Cerebellar cortex (tissue), 1 donor: Measurements from ENCODE around the gene SNTG2.
"Not testable (repeated sequence)": the region's sequence is repeated elsewhere in the genome, so short reads cannot be mapped to it uniquely, and the experiment has no call there.

Experiments used
- DNase-seq: peaks from one replicate; pipeline ENCODE4 v3.0.0-alpha.2; 2015; ENCODE audit warnings: low spot score

The SNTG2 gene

DNA sequence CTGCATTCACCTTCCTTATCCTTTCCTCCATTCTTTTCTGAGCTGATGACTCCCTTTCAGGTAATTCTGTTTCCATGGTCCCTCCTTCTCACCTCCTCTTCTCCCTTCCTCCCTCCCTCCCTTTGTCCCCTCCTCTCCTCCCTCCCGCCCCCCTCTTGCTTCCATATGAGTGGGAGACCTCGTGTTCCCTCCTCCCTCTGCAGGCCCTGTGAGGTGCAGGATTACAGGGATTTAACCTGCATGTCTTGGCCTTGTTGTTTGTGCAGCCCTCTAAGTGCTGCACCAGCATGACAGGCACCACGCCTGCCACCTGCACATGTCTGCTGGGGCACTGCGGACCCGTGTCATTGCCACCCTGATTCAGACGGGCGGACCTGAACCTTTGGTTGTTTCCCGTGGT lies 103.1 kb downstream of the SNTG2 start:
- no peak for DNase-seq

DNA sequence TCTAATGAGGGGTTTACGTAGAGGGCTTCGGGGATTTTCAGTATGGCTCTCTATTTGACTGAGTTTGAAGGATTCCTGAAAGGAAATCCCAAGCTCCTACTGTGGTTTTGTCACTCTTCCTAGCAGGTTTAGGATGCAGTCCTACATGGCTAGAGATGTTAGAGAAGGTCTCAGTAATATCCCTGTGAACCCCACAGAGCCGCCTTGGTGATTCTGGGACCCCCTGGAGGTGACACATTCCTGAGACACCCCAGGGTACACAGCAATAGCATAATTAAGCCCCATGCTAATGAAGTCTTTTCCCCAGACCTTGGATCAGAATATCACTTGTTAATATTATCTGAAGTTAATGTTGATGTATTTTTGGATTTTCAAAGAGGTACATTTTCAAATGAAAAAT lies 103.8 kb downstream of the SNTG2 start:
- DNase-seq = no peak

DNA sequence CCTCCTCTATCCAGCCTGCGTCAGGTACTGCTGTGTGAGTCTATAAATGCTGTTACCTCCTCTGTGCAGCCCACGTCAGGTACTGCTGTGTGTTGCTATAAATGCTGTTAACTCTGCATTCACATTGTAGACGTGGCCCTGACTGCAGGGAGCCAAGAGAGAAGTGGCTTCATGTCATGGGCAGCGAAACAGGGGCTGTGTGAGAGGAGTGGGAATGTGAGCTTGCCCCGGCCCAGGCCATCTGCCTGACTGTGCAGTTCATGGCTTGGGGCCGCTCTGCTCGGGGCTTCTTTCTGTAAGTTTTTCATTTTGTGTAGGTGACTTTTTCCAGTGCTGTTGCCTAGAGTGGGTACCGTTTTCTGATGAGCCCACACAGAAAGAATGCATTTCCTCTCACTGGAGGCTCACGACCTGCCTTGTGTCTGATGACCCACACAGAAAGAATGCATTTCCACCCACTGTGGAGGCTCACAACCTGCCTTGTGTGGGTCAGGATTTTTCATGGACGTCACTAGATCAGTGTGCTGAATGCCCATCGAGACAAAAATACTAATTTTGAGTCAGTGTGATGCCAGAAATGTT lies 104.5 kb downstream of the SNTG2 start:
- no peak for DNase-seq

DNA sequence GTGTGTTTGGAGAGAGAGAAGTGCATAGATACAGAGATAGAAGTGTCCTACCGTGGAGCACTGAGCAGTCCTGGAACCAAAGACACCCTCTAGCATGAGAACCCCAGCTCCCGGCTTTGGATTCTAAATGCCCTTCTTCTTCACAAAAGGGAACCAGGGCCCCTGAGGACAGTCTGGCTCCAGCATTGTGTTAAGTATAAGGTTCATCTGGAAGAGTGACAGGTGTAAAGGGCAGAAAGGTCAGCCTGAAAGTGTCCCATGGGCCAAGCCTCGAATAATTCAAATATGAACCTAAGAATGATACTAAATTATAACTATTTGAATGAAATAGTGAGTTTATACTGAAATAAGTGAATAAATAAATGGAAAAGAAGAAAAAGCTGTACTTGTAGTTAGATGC lies 109.7 kb downstream of the SNTG2 start:
- no peak for DNase-seq

DNA sequence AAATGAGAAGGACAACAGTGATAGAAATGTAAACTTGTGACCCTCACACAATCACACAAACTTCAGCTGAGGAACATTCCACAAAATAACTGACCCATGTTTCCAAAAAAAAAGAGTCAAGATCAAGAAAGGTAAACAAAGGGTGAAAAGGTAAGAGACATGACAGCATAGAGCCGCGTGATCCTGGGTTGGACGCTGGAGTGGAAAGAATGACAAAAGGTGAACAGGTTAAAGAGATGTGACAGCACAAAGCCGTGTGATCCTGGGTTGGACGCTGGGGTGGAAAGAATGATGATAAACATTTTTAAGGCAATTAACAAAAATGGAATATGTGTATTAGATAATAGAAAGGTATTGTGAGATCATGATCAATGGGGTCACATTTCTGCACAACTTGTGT lies 110.3 kb downstream of the SNTG2 start:
- DNase-seq = no peak

DNA sequence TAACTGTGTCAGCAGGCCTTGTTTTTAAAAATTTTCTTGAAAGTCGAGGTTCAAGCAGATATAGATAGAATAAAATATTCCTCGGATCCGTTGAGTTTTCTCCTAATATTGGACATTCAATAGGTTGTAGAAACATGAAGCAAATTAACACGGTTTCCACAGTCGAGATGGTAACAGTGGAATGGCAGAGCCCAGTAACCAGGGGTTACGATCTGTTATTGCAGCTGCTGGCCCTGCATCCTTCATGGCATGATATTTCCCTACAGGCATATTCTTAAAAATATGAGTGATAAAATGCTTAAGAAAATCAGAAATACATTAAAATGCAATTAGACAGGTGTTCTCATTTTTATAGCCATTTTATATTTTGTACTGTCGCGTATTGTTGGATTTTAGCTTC lies 117.6 kb downstream of the SNTG2 start:
- DNase-seq = no peak

DNA sequence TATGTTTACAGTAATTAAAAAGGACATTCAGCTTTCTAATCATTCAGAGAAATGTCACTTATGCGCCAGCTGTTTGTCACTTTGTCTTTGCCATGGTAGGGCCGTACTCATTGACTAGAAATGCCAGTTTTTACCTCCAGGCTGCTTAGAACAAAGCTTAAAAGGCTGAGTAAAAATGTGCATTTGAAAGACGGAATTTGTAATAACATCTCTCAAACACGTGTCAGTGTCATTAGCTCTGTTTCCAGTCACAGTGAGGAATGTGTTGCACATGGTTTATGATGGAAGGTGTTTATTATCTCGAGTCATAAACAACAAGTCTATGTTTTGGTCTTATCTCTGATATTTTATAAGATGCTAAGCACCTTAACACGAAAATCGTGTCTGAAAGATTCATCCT lies 118.2 kb downstream of the SNTG2 start:
- no peak for DNase-seq

DNA sequence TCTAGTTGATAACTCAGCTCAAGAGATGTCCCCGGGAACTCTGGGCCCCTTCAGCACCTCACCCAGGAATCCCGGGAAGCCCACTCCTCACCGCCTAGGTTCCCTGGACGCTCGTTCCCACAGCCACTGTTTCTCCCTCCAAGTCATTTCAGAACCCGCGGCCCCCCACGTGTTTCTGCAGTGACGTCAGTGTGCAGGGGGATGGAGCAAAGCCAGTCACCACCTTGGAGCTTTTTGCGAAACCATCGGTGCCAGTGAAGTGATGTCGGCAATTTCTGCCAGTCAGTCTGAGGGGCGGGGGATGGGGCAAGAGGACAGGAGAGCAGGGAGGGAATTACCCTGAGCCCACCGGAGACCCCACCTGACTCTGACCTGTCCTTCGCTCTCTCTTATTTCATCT lies 119.2 kb downstream of the SNTG2 start:
- DNase-seq = no peak

DNA sequence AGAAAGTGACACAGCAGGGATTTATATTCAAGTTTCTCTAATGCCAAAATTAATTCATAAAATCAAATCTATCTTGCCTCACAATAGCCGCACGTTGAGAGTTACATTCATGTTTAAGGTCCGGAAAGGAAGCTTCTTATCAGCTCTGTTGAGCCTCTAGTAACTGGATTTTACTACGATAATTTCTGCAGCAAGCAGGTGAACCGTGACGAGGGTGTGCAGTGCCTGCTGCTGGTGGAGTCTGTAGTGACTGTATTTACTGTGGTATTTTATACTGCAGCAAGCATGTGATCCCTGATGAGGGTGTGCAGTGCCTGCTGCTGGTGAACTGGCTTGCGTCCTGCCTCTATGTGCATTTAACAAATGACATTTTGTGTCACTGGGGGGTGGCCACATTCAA lies 120.0 kb downstream of the SNTG2 start:
- DNase-seq = no peak

DNA sequence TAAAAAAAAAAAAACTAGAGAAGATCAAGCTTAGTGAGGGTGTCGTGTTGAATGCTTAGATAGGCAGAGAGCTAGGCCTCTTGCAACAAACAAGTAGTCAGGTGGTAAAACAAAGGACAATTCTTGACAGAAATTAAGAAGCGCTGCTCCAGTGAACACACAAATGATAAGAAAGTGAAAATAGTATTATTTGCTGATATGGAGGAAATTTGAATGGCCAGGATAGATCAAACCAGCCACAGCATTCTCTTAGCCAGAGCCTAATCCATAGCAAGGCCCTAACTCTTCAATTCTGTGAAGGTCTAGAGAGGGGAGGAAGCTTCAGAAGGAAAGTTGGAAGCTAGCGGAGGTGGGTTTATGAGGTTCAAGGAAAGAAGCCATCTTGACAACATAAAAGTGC lies 121.0 kb downstream of the SNTG2 start:
- no peak for DNase-seq

DNA sequence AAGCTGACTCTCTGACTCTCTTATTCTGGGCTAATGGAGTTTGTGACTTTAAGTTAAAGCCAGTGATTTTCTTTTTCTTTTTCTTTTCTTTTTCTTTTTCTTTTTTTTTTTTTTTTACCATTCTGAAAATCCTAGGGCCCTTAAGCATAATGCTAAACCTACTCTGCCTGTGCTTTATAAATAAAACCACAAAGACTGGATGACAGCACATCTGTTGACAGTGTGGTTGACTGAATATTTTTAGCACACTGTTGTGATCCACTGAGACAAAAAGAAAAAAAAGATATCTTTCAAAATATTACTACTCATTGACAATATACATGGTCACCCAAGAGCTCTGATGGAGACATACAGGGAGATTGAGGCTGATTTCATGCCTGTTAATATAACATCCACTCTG lies 121.6 kb downstream of the SNTG2 start:
- no peak for DNase-seq

DNA sequence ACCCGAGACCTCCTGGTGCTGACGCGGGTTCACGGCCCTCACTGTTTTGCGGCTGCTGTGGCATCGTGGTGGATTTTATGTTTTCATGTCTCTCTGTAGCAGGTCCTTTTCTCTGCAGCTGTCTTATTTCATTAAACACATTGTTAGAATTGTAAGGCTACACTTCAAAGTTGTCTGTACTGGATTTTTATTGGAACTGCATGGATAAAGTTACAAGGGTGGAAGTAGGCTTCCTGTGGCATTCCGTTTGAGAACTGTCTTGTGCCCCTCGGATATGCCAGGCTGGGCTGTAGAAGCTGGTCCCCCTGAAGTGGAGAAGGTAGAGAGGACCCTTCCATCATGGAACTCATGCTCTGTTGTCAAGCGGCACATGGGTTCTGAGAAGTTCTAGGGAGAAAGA lies 127.3 kb downstream of the SNTG2 start:
- DNase-seq = no peak

DNA sequence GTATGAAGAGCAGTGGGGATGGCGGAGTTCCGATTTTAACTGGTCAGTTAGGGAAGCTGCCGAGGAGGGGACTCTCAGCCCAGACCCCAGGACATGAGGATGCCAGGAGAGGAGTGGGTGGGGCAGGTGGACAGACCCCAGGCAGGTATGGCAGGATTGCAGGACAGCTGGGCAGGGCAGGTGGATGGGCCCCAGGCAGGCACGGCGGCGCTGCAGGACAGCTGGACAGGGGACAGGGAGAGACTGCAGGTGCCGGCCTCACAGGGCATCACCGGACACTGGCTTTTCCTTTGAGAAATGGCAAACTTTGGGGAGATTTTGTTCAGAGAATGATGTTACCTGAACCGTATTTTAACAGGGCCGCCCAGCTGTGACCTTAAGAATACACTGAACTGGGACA lies 127.7 kb downstream of the SNTG2 start:
- DNase-seq = no peak

DNA sequence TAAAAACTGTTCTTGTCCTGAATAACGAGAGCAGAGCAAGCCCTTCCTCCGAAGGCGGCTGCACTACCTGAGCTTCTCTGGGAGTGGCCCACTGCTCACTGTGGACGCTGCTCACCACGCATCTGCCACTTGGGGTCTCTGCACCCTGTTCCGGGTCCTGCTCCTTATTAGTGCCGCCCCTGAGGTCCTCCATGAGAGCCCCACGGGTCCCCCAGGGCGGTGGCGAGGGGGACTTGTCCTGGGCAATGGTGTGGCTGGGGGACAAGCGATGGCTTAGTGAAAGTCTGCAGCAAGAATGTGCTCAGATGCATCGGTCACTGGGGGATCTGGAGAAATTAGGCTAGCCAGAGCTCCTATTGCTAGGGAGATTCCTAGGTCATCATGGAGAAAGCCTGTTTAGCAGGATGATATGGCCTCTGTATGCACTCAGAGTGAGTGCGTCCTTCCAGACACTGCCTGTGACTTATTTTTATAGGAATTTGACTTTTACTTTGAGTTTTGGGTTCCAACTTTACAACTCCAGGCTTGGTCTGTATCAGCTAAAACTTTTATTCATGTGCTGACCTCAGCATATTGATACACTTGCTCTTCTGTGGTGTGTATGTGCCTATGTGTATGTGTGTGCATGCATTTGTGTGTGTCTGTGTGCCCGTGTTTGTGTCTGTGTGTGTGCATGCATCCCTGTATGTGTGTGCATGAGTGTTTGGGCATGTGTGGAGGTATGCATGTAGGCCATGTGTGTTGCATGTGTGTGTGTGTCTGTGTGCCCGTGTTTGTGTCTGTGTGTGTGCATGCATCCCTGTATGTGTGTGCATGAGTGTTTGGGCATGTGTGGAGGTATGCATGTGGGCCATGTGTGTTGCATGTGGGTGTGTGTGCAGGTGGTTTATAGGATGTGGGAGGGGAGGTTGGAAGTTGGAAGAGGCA lies 129.5 kb downstream of the SNTG2 start:
- no peak for DNase-seq

DNA sequence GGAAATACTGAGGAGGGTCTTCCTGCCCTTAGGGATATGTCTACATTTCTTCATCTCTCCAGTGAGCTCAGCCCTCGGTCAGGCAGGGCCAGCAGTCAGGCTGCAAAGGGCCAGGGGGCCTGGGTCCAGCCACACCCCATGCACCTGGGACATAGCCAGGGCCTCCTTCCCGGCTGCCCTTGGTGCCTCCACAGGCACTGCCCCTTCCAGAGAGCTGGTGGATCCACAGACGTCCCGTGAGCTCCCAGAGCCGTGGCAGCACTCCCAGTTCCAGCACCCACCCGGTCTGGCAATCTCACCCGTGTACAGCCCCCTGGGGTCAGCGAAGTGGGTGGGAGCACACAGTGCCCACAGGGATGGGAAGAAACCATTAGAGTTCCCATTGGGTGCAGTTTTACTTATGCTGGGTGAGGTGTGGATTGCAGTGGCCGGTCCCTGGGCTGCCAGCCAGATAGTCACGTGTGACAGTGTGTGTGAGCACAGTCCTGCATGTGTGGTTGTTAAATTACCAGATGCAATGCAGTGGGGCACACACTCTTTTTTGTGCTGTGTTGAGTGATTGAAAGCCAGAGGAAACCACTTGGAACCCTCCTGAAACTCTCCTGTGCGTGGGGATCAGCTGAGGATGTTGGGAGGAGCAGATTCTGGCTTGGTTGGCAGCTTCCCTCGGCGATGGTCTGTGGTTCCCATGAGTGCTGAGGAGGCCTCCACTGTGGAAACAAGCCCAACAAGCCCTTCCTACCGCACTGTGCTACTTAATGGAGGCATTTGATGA lies 131.0 kb downstream of the SNTG2 start:
- no peak for DNase-seq

DNA sequence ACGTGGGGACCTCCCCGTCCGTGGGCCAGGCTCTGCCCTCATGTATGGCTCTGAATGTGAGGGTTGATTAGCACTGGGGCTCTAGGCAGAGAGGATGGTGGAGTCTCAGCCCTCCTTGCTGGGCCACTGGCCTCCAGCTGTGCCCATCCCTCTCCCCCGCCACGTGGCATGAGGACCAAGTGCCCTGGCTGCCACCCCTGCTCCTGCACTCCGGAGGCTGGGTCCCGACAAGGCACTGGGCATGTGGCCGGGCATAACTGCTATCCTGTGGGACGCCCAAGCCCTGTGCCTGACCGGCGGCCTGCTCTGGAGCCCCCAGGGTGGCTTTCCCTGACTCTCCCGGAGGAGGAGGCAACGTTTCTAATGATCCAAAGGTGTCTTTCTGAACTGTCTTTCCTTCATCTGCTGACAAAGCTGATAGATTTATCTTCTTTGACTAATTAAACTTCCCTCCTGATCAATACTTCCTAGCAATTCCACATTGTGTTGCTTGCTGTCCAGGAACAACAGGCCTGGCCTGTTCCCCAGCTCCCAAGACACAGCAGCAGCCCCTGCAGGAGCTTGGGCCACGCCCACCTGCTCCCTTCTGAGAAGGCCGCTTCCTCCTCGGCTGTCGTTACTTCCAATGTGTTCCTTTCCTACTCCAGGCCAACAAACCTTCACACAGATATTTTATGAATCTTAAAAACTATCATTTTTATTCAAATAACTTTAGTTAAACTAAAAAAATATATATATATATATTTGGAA lies 132.0 kb downstream of the SNTG2 start:
- no peak for DNase-seq

DNA sequence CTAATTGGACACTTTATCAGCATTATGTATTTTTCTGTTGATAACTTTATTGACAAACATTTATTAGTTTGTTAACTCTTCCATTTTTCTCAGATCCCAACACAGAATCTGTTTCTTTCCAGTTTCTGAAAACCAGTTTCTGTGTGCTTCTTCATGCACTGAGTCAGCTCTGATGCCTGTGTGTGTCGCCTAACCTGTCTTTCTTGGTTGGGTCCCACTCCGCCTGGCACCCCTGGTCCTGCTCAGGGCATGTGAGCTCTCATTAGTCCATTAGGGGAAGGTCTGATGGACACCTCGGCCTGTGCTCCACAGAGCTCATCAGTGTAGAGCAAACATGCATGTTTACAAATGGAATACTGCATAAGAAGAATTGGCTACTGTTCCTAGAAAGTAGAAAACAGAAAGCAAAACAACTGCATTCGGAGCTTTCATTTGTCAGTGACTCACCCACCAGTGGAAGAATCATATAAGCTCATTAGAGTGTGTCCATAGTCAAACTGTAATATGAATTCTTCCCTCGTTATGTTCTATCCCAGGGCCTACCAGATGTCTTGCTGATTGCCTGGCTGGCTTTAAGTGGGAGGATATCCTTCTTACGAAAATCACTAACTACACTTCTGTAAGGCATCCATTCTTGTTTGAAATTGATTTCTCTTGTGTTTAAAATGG lies 137.7 kb downstream of the SNTG2 start:
- no peak for DNase-seq

DNA sequence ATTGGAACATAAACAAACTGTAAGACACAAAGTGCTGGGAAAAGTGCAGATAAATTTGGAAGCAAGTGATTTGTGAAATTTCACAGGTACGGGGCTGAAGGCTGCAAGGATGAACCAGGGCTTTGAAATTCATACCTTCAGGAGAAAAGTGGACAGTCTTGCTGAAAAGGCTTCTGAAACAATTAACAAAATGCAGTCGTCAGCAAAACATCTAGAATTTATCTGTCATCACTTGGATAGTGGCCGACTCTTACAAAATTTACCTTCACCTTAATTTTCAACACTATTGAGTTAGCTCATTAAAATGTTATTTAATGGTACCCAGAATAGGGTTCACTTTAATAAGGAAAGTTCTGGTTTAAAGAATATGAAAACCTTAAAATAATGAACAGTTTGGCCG lies 138.3 kb downstream of the SNTG2 start:
- DNase-seq = no peak

DNA sequence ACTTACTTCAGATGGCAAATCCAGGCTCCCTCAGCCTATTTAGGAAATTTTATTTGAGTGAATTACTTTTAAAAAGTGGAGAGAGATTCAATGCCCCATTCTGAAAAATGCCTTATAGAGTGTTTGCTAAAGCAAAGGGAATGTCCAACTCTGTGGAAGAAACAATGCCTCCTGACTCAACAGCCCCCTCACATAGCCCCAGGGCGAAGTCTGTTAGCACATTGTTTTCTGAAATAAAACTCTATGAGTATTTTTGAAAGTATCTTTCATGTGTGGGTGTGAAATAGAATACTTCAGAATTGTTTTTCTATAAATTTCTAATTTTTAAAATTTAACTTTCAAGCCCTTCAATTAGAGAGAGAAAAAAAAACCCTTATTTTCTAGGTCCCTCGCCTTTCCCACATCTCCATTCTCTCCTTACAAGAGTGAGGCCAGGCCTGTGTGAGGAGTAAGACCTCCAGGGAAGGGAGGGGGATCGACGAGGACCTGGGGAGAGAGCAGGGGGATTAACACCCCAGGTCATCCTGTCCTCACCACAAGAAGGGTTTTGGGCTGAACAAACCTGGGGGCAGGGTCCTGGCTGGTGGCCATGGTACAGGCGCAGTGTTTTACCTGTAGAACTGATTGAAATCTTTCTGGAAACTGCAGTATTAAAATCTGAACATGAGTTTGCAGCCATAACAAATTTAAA lies 141.4 kb downstream of the SNTG2 start:
- DNase-seq = no peak

DNA sequence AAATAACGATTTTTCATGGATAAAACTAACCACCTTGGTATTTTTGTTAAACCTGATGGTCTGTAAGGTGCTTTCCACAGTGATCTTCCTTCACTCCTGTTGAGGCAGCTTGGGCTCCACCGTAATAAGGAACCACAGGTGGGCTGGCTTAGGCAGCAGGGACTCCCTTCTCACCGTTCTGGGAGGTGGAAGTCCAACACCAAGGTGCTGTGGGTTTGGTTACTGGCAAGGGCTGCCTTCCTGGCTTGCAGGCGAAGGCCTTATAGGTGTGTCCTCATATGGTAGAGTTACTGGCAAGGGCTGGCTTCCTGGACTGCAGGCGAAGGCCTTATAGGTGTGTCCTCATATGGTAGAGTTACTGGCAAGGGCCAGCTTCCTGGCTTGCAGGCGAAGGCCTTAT lies 143.0 kb downstream of the SNTG2 start:
- DNase-seq = not testable (repeated sequence)

DNA sequence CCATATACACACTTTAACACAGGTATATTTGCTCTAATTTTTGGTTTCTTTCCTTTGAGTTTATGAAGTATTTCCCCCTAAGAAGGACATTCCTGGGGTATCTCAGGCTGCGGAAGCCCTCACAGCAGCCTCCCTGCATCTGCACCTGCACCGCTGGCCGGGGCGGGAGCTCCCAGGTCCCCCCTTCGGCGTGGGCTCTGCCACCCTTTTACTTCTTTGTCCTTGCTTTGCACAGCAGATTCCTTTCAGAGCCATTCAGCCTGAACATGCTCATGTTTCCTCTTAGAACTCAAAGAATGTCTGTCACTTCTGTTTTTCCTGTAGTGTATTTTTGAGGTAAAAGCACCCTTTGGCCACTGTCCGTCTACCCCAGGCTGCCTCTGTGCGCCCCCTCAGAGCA lies 146.5 kb downstream of the SNTG2 start:
- DNase-seq = no peak
